ENCODE measurements around the gene CNNM4.

The CNNM4 gene

DNA sequence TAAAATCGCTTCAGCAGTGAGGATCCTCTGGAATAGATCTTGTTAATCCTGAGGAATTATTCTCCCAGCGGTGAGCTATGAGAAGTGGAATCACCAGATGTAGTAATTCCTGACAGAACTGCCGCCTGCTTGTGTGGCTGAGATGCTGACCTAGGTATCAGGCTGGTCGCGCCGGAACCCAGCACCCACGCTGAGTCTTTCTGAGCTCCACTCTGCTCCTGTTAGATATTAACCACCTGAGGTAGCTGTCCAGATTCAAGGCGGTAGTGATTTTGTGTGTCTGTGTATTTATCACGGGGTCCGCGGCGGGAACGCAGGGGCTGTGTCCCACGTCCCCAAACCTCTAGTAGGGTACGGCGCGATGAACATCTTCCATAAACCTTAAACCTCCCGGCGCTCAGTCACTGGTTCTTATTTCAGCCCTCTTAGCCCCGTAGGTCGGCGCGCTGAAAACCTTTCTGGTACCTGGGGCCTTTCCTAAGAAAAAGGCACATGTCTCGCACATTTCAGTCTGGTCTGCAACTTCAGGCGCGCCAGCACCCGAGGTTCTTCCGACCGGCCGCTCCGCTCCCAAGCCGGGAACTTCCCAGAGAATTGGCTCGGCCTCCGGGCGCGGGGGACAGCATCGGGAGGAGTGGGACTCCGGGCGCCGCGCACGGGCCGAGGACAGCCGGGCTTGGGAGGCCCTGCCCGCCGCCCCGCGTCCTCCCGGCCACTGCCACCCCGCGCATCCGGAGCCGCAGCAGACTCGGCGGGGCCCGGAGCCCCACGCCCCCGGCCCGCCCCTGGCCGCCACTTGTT, 54.8 kb downstream of the CNNM4 start:
- peak; percentile 86 for DNase-seq

GRCh38 chr2:96816127-96816835, 55.6 kb downstream of the CNNM4 start, which contains the start of gene CNNM3:
CNNM3 (plus strand) TSS chr2:96816268; CDS start chr2:96816278, 10 bp downstream.
- DNase-seq: peak; percentile 97

GRCh38 chr2:96816836-96817702, 56.4 kb downstream of the CNNM4 start:
- peak; percentile 47 for DNase-seq

DNA sequence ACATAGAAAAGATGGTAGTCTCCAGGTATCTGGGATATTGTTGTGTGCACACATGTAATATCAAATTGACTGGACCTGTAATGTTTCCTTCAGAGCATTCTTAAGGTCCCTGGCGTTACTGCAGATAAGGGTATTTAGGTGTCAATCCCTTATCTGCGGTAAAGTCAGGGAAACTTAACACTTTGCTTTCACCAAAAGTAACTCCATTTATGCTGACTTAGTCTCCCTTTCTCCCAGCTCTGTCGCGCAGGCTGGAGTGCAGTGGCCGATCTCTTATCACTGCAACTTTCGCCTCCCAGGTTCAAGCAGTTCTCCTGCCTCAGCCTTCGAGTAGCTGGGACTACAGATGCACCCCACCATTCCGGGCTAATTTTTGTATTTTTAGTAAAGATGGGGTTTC, 57.2 kb downstream of the CNNM4 start:
- no peak for DNase-seq

- no peak for DNase-seq
Observed at GRCh38 chr2:96819128-96819875, 58.6 kb downstream of the CNNM4 start.

GRCh38 chr2:96819876-96820511, 59.3 kb downstream of the CNNM4 start:
- DNase-seq: no peak

- no peak for DNase-seq
Observed at GRCh38 chr2:96821113-96821675, 60.5 kb downstream of the CNNM4 start.

DNA sequence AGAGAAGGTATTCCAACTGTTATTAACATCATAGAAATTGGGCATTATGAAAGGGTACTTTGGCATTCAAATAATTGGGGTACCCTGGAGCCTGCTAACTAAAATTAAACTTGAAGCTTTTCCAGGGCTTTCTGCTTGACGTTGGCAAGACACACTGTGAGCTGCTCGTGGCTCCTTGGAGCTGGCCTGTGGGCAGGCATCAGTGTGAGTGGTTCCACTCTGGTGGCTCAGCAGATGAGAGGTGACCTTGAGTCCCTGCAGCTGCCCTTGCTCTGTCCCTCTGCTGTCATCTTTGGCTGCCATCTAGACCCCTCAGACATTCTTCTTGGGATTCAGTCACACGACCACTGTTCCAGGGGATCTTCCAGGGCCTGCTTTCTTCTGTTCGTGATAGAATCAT, 62.1 kb downstream of the CNNM4 start:
- no peak for DNase-seq

- DNase-seq: no peak
Observed at GRCh38 chr2:96823198-96823597, 62.5 kb downstream of the CNNM4 start.

DNA sequence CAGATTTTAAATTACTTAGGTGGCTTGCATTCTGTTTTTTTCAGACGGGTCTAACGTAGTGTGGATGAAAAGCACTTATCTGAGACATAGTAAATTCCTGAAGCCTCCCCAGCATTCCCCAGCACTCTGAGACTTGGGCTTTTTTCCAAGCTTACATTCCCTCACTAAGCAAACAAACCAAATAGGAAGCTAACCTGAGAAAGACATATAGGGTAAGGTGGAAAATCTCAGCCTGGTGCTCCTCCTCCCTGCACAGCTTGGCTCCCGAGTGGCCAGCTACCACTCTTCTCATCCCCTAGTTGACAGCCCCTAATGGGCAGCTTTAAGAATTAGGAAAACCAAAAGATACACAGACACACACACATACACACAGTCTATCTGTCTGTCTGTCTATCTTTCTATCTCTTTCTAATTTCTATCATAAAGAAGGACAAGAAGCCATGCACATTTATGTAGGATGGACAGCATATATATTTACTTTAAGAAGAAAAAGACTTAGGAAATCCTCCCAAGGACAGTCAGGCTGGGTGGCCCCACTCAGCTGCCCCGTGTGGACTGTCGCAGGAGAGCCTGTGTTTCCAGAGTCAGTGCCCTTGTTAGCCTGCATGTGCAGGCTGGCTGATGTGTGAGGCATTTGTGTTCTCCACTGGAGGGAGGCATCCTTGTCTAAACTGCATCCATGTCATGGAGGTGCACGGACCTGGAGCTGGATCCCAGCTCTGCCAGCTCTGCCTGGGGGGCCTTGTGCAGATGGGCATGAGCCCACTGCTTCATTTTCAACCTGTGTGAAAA, 63.6 kb downstream of the CNNM4 start:
- no peak for DNase-seq

- DNase-seq: no peak
Observed at GRCh38 chr2:96825057-96825456, 64.4 kb downstream of the CNNM4 start.

DNA sequence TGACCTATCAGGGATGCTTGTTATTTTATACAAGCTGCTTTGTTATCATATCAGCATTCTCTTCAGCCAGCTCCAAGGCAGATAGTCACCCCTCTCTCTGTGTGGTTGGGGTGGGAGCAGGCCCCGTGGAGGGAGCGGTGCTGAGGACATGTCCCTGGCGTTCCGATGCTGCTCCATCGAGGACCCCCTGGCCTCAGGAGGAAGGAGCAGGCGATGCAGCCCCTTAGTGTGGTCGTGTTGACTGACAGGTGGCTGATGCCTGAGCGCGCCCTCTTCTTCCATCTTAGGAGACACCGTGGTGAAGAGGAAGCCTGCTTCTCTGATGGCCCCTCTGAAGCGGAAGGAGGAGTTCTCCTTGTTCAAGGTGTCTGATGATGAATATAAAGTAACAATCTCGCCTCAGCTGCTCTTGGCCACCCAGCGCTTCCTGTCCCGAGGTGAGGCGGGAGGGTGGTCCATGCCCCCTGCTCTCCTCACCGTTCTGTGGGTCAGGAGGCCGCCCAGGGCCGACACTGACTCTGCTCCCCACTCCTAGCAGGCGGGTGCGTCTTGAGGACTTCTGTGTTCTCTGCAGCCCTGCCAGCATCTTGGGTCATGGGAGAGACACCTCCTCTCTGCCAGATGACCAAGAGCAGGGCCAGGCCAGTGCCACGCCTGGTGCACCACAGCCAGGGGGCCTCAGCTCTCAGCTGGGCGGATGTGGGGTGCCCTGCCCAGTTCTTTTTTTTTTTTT, 66.0 kb downstream of the CNNM4 start:
- no peak for DNase-seq

DNA sequence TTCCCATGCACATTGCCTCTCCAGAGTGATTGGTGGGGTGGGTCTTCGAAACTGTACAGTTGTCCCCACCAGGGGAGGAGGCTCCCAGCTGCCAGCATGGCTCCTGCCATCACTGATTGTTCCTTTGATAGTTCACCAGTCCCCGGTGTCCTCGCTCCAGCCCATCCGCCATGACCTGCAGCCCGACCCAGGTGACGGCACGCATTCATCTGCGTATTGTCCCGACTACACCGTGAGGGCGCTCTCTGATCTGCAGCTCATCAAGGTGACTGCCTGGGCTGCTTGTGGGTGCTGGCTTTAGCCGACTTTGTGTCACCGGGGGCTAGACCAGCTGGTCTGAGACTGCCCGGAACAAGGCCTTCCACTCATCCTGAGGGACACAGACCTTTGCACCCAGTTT, 67.7 kb downstream of the CNNM4 start:
- DNase-seq: no peak

DNA sequence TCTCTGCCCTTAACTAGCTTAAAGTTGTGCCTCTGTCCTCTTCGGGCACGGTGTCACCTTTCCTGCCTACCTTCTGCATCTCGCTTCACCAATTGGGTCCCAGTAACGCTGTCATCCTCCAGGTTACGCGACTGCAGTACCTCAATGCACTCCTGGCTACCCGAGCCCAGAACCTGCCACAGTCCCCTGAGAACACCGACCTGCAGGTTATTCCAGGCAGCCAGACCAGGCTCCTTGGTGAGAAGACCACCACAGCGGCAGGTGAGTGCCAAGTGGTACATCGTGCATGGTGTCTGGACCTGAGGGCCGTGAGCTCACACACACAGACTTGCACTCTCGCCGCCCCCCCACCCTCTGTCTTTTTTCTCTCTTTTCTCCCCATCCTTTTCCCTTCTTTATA, 68.2 kb downstream of the CNNM4 start:
- DNase-seq: no peak

DNA sequence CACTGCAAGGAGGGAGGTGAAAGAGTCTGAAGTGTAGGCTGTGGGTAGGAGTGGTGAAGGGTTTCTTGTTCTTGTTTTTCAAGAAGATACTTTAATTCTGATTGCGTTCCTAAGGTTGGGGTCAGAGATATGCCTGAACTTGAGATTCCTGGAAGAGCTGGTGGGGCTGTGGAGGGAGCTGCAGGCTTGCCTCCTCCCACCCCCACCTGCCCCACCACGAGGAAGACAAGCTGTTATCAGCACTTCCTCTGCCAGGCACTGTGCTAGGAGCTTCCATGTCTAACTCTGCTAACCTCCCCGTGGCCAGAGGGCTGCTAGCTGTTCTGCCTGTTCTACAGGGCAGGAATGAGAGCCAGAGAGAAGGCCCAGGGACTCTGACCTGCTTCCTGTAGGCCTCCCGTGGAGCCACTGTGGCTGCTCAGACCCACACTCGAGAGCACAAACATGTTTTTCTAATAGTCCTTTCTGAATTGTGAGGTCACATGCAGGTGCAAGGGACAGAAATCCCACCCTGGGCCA, 69.4 kb downstream of the CNNM4 start:
- no peak for DNase-seq

DNA sequence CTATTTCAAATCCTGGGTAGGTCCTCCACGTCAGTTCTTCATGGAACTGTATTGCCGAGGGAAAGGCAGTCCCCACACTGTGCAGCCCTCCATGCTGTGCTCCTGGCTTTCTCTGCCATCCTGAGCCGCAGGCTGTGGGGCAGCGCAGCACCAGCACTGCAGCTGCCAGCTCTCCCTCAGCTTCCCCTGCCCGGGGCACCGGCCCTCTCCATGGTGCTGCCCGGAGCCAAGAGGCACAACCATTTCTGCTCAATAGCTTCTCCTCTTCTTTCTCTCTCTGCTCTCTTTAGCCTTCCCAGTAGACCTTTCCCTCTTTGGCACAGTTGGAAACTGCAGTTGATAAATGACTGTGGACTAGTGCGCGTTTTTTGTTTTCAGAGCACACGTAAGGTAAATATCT, 71.0 kb downstream of the CNNM4 start:
- DNase-seq: no peak

DNA sequence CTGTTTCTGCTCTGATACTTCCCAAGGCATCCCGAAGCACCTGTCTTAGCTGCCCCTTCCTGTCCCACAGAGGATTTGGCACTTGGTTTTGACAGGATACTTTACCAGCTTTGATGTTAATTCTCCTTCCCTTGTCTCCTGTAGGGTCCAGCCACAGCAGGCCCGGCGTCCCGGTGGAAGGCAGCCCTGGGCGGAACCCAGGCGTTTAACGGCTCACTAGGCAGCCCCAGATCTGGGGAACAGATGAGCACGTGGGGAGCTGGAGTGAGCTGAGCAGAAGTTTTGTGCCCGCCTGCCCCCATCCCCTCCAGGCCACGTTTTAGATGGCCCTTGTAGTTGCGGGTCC, 71.7 kb downstream of the CNNM4 start:
- DNase-seq: no peak

DNA sequence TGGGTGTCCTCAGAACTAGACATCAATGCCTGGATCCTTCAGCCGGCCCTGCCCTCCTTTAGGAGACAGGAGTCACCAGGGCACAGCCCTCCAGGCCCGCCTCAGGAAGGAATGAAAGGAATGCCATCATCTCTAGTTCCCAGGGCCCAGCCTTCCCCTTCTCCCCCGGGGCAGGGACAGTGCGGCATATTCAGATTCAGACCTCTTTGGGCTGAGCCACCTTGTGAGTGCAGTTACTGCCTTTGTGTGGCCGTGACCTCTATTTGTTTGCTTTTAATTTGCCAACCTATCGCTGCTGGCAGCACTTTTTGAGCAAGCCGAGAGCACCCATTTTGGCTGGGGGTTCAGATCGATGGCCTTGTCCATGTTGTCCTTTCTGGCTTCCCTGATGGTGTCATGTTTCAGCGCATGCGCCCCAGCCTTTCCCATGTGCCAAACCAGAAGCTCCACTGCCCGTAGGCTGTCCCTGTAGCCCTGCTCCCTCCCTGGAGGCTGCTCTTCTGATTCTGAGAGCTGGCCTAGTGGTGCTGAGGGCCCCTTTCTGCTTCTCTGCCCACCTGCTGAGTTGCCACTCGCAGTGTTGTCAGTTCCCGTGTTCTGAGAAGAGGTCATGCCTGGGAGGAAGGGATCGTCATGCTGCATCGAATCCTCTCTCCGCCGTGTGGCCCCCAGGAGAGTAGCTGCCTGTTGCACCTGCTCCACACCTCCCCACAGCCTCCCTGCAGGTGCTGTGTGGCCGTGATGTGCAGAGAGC, 72.2 kb downstream of the CNNM4 start:
- DNase-seq: no peak

- DNase-seq: no peak
Observed at GRCh38 chr2:96835830-96836229, 75.1 kb downstream of the CNNM4 start.

All from NCI-H82 (cell line).